Fibroblast of lung (primary cell): ENCODE results near the gene TP63.

Experiments used
- EZH2 ChIP-seq: IDR thresholded peaks from 2 replicates; pipeline ENCODE4 v1.5.1; 2012; ENCODE audit warnings: low read length, control low read depth, mild to moderate bottlenecking; ENCODE audit errors: missing control alignments
- TF ChIP-seq, protein P1 (sequence below), 2 donors: IDR thresholded peaks in 1 of 2; conservative IDR thresholded peaks in 1 of 2; 1 replicate in 1 of 2; 2 replicates in 1 of 2; pipeline ENCODE4 v1.5.1; 2011 to 2012; ENCODE audit warnings: low read length in 2 of 2, control low read depth in 1 of 2, inconsistent platforms in 1 of 2, low read depth in 1 of 2, mild to moderate bottlenecking in 1 of 2

DNA sequence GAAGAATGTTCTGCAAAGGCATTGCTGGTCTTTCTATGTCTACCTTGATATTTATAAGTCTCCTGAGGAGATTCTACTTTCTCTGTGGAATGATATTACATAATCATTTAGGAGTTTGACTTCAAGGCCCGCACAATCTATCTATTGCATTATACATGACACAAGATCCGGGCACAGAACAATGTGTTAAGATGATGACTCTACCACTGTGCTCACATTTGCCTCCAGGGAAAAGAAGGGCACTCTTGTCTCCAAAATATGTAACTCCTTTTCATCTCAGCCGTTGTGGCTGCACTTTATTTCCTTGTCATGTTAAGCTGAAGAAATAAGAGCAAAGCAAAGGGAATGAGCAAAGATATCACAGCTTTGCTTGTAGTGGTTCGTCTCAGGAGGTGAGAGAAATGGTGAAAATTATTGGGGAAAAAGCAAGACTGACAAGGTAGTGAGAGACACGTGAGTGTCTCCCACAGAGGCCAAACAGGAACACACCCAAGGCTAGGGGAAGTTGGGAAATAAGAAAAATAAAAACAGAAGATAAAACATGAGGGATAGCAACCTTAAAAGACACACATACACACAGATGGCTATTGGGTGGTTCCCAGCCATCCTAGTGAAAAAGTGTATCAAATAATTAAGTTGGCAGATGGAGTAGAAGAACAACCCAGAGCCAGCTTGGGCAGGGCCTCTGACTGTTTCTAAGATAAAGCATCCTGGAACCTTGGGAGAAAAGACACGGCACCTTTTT, 305.2 kb downstream of the TP63 start:
- TF ChIP-seq, protein P1, sequence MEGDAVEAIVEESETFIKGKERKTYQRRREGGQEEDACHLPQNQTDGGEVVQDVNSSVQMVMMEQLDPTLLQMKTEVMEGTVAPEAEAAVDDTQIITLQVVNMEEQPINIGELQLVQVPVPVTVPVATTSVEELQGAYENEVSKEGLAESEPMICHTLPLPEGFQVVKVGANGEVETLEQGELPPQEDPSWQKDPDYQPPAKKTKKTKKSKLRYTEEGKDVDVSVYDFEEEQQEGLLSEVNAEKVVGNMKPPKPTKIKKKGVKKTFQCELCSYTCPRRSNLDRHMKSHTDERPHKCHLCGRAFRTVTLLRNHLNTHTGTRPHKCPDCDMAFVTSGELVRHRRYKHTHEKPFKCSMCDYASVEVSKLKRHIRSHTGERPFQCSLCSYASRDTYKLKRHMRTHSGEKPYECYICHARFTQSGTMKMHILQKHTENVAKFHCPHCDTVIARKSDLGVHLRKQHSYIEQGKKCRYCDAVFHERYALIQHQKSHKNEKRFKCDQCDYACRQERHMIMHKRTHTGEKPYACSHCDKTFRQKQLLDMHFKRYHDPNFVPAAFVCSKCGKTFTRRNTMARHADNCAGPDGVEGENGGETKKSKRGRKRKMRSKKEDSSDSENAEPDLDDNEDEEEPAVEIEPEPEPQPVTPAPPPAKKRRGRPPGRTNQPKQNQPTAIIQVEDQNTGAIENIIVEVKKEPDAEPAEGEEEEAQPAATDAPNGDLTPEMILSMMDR (conservative IDR thresholded peaks at IDR 0.05 in 1 of 2, IDR thresholded peaks at IDR 0.05 in 1 of 2; ENCODE audit: low read depth in 1 of 2, low read length in 2 of 2), result no peak
- TF ChIP-seq EZH2, result no peak
